HepG2 (cell line): ENCODE results near the gene RMRP. TPM values are rescaled to one million over a fixed set of nuclear protein-coding genes. Genes with fewer than 3 reads are reported as not detected.

Experiments
- CBX5 ChIP-seq: sonication (generic); formaldehyde crosslinking; IDR thresholded peaks from 2 replicates; pipeline ENCODE4 v1.4.0; 2020; ENCODE audit warnings: missing genetic modification reagents, borderline replicate concordance
- CC2D1A ChIP-seq: sonication (generic); formaldehyde crosslinking; IDR thresholded peaks from 2 replicates; pipeline ENCODE4 v1.8.1; 2023; ENCODE audit warnings: mild to moderate bottlenecking, missing genetic modification reagents
- EP300 ChIP-seq, 3 experiments: sonication (generic) in 1 of 3; formaldehyde crosslinking in 1 of 3; IDR thresholded peaks; 2 replicates each; pipeline versions ENCODE4 v1.5.1 to v1.6.1; 2011 to 2020; ENCODE audit warnings: low read depth in 2 of 3, low read length in 2 of 3, borderline replicate concordance in 1 of 3, improper control_type of control experiment in 1 of 3, mild to moderate bottlenecking in 1 of 3, missing genetic modification reagents in 1 of 3, moderate library complexity in 1 of 3
- ERF ChIP-seq: IDR thresholded peaks from 2 replicates; pipeline ENCODE4 v1.6.1; 2018; ENCODE audit warnings: missing biosample characterization, missing genetic modification reagents
- HNF1B ChIP-seq: sonication (generic); formaldehyde crosslinking; IDR thresholded peaks from 2 replicates; pipeline ENCODE4 v1.5.1; 2020; ENCODE audit warnings: mild to moderate bottlenecking, moderate library complexity, missing genetic modification reagents
- NR3C1 ChIP-seq: sonication (generic); formaldehyde crosslinking; IDR thresholded peaks from 2 replicates; pipeline ENCODE4 v1.4.0; 2020; ENCODE audit warnings: missing genetic modification reagents
- ONECUT2 ChIP-seq: sonication (generic); formaldehyde crosslinking; IDR thresholded peaks from 2 replicates; pipeline ENCODE4 v1.4.0; 2020; ENCODE audit warnings: missing genetic modification reagents
- SMAD1 ChIP-seq: sonication (generic); formaldehyde crosslinking; IDR thresholded peaks from 2 replicates; pipeline ENCODE4 v1.4.0; 2020; ENCODE audit warnings: missing genetic modification reagents, low read depth, mild to moderate bottlenecking, borderline replicate concordance
- STAG1 ChIP-seq: sonication (generic); formaldehyde crosslinking; IDR thresholded peaks from 2 replicates; pipeline ENCODE4 v1.4.0; 2020; ENCODE audit warnings: missing genetic modification reagents
- ZNF264 ChIP-seq: sonication (generic); formaldehyde crosslinking; IDR thresholded peaks from 2 replicates; pipeline ENCODE4 v1.4.0; 2020; ENCODE audit warnings: missing genetic modification reagents
- ZNF543 ChIP-seq: sonication (generic); formaldehyde crosslinking; IDR thresholded peaks from 2 replicates; pipeline ENCODE4 v1.4.0; 2020; ENCODE audit warnings: mild to moderate bottlenecking, missing genetic modification reagents
- ZNF616 ChIP-seq: sonication (generic); formaldehyde crosslinking; IDR thresholded peaks from 2 replicates; pipeline ENCODE4 v1.5.0; 2020; ENCODE audit warnings: low read depth, mild to moderate bottlenecking, missing genetic modification reagents
- ZNF7 ChIP-seq: IDR thresholded peaks from 2 replicates; pipeline ENCODE4 v1.6.1; 2016; ENCODE audit warnings: missing biosample characterization, missing genetic modification reagents
- polyA plus RNA-seq, 8 experiments: library from polyadenylated mRNA; depleted of rRNA in 3 of 8; stranded (reverse) in 7 of 8; unstranded in 1 of 8; fragments of >200 nt; fragmentation: Illumina TruSeq in 4 of 8; extraction: Trizol in 4 of 8; gene quantifications; 2 replicates each; pipeline versions ENCODE4 v1.2.1 to v1.2.3, GENCODE V29; 2011 to 2016; ENCODE audit warnings: low read depth in 4 of 8, missing spikeins in 1 of 8, mixed read lengths in 1 of 8; ENCODE audit not compliant: insufficient read depth in 1 of 8
- total RNA-seq, 5 experiments: library from RNA; depleted of rRNA; stranded (reverse); fragments of >200 nt; fragmentation: Illumina TruSeq; extraction: Trizol; gene quantifications; 2 replicates each; pipeline ENCODE4 v1.2.3, GENCODE V29; 2016; ENCODE audit warnings: low read depth in 1 of 5
- TF ChIP-seq, protein P1 (sequence below): sonication (generic); formaldehyde crosslinking; IDR thresholded peaks from 2 replicates; pipeline ENCODE4 v1.5.0; 2020; ENCODE audit warnings: mild to moderate bottlenecking, missing genetic modification reagents
- TF ChIP-seq, protein P2 (sequence below): sonication (generic); formaldehyde crosslinking; IDR thresholded peaks from 2 replicates; pipeline ENCODE4 v1.4.0; 2020; ENCODE audit warnings: mild to moderate bottlenecking, missing genetic modification reagents, borderline replicate concordance

The RMRP gene
- total and polyA plus RNA-seq, 2 of the 13 experiments (the other 11 are each of a cell fraction or from before 2014, with no cell fraction given), result 51.4 to 4,025 TPM

GRCh38 chr9:35664531-35665470 is 7.0 kb upstream of the RMRP start, which contains the start of gene ARHGEF39 (continued):
- peak in 1 of 2 experiments; percentile 14; a peak in 1 of 4 replicates for TF ChIP-seq EP300 (IDR thresholded peaks at IDR 0.05; ENCODE audit: low read depth in 2 of 2, low read length in 2 of 2)
- no peak; the same call in 1 of the 2 replicates for TF ChIP-seq EP300 (CRISPR knock-in tag; IDR thresholded peaks at IDR 0.05; ENCODE audit: borderline replicate concordance)
- TF ChIP-seq, protein P1, sequence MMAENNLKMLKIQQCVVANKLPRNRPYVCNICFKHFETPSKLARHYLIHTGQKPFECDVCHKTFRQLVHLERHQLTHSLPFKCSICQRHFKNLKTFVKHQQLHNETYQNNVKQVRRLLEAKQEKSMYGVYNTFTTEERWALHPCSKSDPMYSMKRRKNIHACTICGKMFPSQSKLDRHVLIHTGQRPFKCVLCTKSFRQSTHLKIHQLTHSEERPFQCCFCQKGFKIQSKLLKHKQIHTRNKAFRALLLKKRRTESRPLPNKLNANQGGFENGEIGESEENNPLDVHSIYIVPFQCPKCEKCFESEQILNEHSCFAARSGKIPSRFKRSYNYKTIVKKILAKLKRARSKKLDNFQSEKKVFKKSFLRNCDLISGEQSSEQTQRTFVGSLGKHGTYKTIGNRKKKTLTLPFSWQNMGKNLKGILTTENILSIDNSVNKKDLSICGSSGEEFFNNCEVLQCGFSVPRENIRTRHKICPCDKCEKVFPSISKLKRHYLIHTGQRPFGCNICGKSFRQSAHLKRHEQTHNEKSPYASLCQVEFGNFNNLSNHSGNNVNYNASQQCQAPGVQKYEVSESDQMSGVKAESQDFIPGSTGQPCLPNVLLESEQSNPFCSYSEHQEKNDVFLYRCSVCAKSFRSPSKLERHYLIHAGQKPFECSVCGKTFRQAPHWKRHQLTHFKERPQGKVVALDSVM (CRISPR knock-in tag), result peak; percentile 45; the same call in 1 of the 2 replicates
- no peak for TF ChIP-seq CBX5 (CRISPR knock-in tag)
- peak; percentile 29; the same call in 1 of the 2 replicates for TF ChIP-seq SMAD1
- peak; percentile 92; the same call in 1 of the 2 replicates for TF ChIP-seq ERF (CRISPR knock-in tag)
- peak; percentile 48; the same call in 1 of the 2 replicates for TF ChIP-seq ZNF543 (CRISPR knock-in tag)
- TF ChIP-seq ZNF616 (CRISPR knock-in tag), result 0 out of 2 replicates have a peak, but pooled peaks have one; percentile 69
- peak; percentile 58 for TF ChIP-seq STAG1 (CRISPR knock-in tag)
- no peak for TF ChIP-seq ZNF7 (CRISPR knock-in tag)
- TF ChIP-seq CC2D1A (CRISPR knock-in tag), result 0 out of 2 replicates have a peak, but pooled peaks have one; percentile 68
- TF ChIP-seq HNF1B (CRISPR knock-in tag), result 0 out of 2 replicates have a peak, but pooled peaks have one; percentile 54
- TF ChIP-seq, protein P2, sequence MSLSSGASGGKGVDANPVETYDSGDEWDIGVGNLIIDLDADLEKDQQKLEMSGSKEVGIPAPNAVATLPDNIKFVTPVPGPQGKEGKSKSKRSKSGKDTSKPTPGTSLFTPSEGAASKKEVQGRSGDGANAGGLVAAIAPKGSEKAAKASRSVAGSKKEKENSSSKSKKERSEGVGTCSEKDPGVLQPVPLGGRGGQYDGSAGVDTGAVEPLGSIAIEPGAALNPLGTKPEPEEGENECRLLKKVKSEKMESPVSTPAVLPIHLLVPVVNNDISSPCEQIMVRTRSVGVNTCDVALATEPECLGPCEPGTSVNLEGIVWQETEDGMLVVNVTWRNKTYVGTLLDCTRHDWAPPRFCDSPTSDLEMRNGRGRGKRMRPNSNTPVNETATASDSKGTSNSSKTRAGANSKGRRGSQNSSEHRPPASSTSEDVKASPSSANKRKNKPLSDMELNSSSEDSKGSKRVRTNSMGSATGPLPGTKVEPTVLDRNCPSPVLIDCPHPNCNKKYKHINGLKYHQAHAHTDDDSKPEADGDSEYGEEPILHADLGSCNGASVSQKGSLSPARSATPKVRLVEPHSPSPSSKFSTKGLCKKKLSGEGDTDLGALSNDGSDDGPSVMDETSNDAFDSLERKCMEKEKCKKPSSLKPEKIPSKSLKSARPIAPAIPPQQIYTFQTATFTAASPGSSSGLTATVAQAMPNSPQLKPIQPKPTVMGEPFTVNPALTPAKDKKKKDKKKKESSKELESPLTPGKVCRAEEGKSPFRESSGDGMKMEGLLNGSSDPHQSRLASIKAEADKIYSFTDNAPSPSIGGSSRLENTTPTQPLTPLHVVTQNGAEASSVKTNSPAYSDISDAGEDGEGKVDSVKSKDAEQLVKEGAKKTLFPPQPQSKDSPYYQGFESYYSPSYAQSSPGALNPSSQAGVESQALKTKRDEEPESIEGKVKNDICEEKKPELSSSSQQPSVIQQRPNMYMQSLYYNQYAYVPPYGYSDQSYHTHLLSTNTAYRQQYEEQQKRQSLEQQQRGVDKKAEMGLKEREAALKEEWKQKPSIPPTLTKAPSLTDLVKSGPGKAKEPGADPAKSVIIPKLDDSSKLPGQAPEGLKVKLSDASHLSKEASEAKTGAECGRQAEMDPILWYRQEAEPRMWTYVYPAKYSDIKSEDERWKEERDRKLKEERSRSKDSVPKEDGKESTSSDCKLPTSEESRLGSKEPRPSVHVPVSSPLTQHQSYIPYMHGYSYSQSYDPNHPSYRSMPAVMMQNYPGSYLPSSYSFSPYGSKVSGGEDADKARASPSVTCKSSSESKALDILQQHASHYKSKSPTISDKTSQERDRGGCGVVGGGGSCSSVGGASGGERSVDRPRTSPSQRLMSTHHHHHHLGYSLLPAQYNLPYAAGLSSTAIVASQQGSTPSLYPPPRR (CRISPR knock-in tag), result 0 out of 2 replicates have a peak, but pooled peaks have one; percentile 37
- TF ChIP-seq ONECUT2 (CRISPR knock-in tag), result peak; percentile 46; the same call in 1 of the 2 replicates
- peak; percentile 56; the same call in 1 of the 2 replicates for TF ChIP-seq ZNF264 (CRISPR knock-in tag)
- TF ChIP-seq NR3C1 (CRISPR knock-in tag), result no peak
